IMR-90 (cell line): Measurements from ENCODE around the gene LRRK2. TPM values are rescaled to one million over a fixed set of nuclear protein-coding genes. Genes with fewer than 3 reads are reported as not detected.

Experiments used
- ATAC-seq: fragments of 200-7000 bp; cut with Tn5 transposase; 2 replicates; pipeline ENCODE4 v1.9.1; 2020; ENCODE audit warnings: low read depth, mild to moderate bottlenecking, moderate library complexity
- BruUV-seq: library from RNA; stranded (reverse); fragments of 400-500 nt; replicated peaks from 2 replicates; lab custom pipeline; 2021; lab: Mats Ljungman, UMichigan
- CTCF ChIA-PET: fragments of 300-600 bp; formaldehyde crosslinking; extraction: SDS; loops from one replicate; lab custom pipeline; 2021; ENCODE audit warnings: antibody characterized with exemption; lab: Yijun Ruan, JAX
- POLR2A ChIA-PET: fragments of 300-600 bp; sonication (Branson Sonifier 250); formaldehyde crosslinking; loops from one replicate; lab custom pipeline; 2022; ENCODE audit warnings: antibody characterized with exemption; ENCODE audit not compliant: unreplicated experiment; lab: Charles Lee
- DNase-seq: peaks from one replicate; pipeline ENCODE4 v3.0.0; 2013
- H2AFZ ChIP-seq: replicated peaks from 2 replicates; pipeline ENCODE3; 2013; ENCODE audit warnings: low read length, mild to moderate bottlenecking; ENCODE audit not compliant: poor library complexity
- H2AK5ac ChIP-seq: 2 replicates; pipeline ENCODE4 v1.6.1; 2013; ENCODE audit warnings: low read depth, low read length, inconsistent platforms
- H2AK9ac ChIP-seq: replicated peaks from 2 replicates; pipeline ENCODE3; 2013; ENCODE audit warnings: mild to moderate bottlenecking, low read depth, low read length, moderate library complexity; ENCODE audit not compliant: poor library complexity
- H2BK120ac ChIP-seq: 2 replicates; pipeline ENCODE4 v1.6.1; 2013; ENCODE audit warnings: low read depth, low read length, inconsistent platforms
- H2BK15ac ChIP-seq: 3 replicates; pipeline ENCODE4 v1.6.1; 2013; ENCODE audit warnings: low read depth, low read length, inconsistent platforms
- H2BK20ac ChIP-seq: 2 replicates; pipeline ENCODE4 v1.6.1; 2013; ENCODE audit warnings: low read depth, mild to moderate bottlenecking, inconsistent platforms, low read length, moderate library complexity
- H2BK5ac ChIP-seq: 2 replicates; pipeline ENCODE4 v1.6.1; 2013; ENCODE audit warnings: mild to moderate bottlenecking, low read depth, low read length, inconsistent platforms; ENCODE audit not compliant: poor library complexity, severe bottlenecking
- H3K14ac ChIP-seq: replicated peaks from 2 replicates; pipeline ENCODE4 v1.6.1; 2013; ENCODE audit warnings: low read depth, low read length, inconsistent platforms
- H3K18ac ChIP-seq: 2 replicates; pipeline ENCODE4 v1.6.1; 2013; ENCODE audit warnings: low read depth, low read length, control low read depth
- H3K23ac ChIP-seq: 2 replicates; pipeline ENCODE4 v1.6.1; 2013; ENCODE audit warnings: low read depth, low read length, inconsistent platforms
- H3K27ac ChIP-seq: 2 replicates; pipeline ENCODE4 v1.5.1; 2013; ENCODE audit warnings: mild to moderate bottlenecking, control low read depth, low read length; ENCODE audit not compliant: insufficient read depth
- H3K27me3 ChIP-seq: 2 replicates; pipeline ENCODE4 v1.6.1; 2013; ENCODE audit warnings: low read length; ENCODE audit not compliant: control insufficient read depth, insufficient read depth
- H3K36me3 ChIP-seq: 2 replicates; pipeline ENCODE4 v1.6.1; 2013; ENCODE audit warnings: low read length, mixed read lengths; ENCODE audit not compliant: control insufficient read depth, insufficient read depth
- H3K4ac ChIP-seq: 2 replicates; pipeline ENCODE4 v1.6.1; 2013; ENCODE audit warnings: low read depth, low read length, inconsistent platforms
- H3K4me1 ChIP-seq: 2 replicates; pipeline ENCODE4 v1.6.1; 2013; ENCODE audit warnings: low read length, mixed read lengths; ENCODE audit not compliant: control insufficient read depth, insufficient read depth
- H3K4me2 ChIP-seq: 2 replicates; pipeline ENCODE4 v1.6.1; 2013; ENCODE audit warnings: low read depth, mild to moderate bottlenecking, control low read depth, low read length, moderate library complexity
- H3K4me3 ChIP-seq: 2 replicates; pipeline ENCODE4 v1.5.1; 2013; ENCODE audit warnings: low read depth, mild to moderate bottlenecking, control low read depth, low read length, moderate library complexity; ENCODE audit not compliant: insufficient read depth
- H3K56ac ChIP-seq: 2 replicates; pipeline ENCODE4 v1.6.1; 2013; ENCODE audit warnings: low read length, inconsistent platforms; ENCODE audit not compliant: insufficient read depth; ENCODE audit errors: extremely low read depth
- H3K79me1 ChIP-seq, 2 experiments: 2 replicates each; pipeline ENCODE4 v1.6.1; 2013; ENCODE audit warnings: low read length in 2 of 2, inconsistent platforms in 1 of 2, low read depth in 1 of 2
- H3K9ac ChIP-seq: 2 replicates; pipeline ENCODE4 v1.6.1; 2013; ENCODE audit warnings: low read depth, low read length, control low read depth
- H3K9me1 ChIP-seq: 2 replicates; pipeline ENCODE4 v1.6.1; 2013; ENCODE audit warnings: low read length, inconsistent platforms; ENCODE audit not compliant: insufficient read depth
- H3K9me3 ChIP-seq: 2 replicates; pipeline ENCODE4 v1.6.1; 2013; ENCODE audit warnings: low read length; ENCODE audit not compliant: control insufficient read depth, insufficient read depth
- H4K20me1 ChIP-seq: 2 replicates; pipeline ENCODE4 v1.6.1; 2013; ENCODE audit warnings: low read length, inconsistent platforms; ENCODE audit not compliant: insufficient read depth
- H4K5ac ChIP-seq: 2 replicates; pipeline ENCODE4 v1.6.1; 2013; ENCODE audit warnings: mild to moderate bottlenecking, low read depth, low read length, control low read depth
- H4K8ac ChIP-seq, 2 experiments: 2 replicates each; pipeline ENCODE4 v1.6.1; 2013; ENCODE audit warnings: low read depth in 2 of 2, low read length in 2 of 2, control low read depth in 1 of 2, inconsistent platforms in 1 of 2
- H4K91ac ChIP-seq: 2 replicates; pipeline ENCODE4 v1.6.1; 2013; ENCODE audit warnings: low read depth, low read length, inconsistent platforms; ENCODE audit not compliant: insufficient read depth
- MXI1 ChIP-seq: IDR thresholded peaks from 2 replicates; pipeline ENCODE4 v1.6.1; 2012; ENCODE audit warnings: low read depth, mild to moderate bottlenecking, low read length, moderate library complexity, borderline replicate concordance
- WGBS, 2 experiments: methylation state at CpG; one replicate each; pipeline versions ENCODE4 v1.1.5 to v1.1.7; 2013; ENCODE audit warnings: missing lambda C conversion rate in 2 of 2; ENCODE audit not compliant: insufficient read length in 1 of 2; ENCODE audit errors: extremely low coverage in 2 of 2; 5-methylcytosine and 5-hydroxymethylcytosine counted together
- dilution Hi-C: fragments of 300-500 bp; cut with HindIII; formaldehyde crosslinking; loops from one replicate; pipeline ENCODE4 v1.14.3; 2018; ENCODE audit warnings: low sequenced_read_pairs; ENCODE audit not compliant: unreplicated experiment
- in situ Hi-C: fragments of 300-500 bp; cut with MboI; formaldehyde crosslinking; loops from 3 replicates; pipeline ENCODE4 v1.14.3; 2019; ENCODE audit warnings: low sequenced_read_pairs, inconsistent platforms, mixed read lengths
- intact Hi-C: fragments of 100-400 bp; cut with micrococcal nuclease; formaldehyde crosslinking; loops from 2 replicates; pipeline ENCODE4 v1.10.0; 2022
- polyA plus RNA-seq, 3 experiments: library from polyadenylated mRNA; depleted of rRNA; stranded (reverse); fragments of >200 nt; gene quantifications; 2 replicates each; pipeline ENCODE4 v1.2.3, GENCODE V29; 2012; ENCODE audit warnings: low replicate concordance in 1 of 3
- total RNA-seq: library from RNA; depleted of rRNA; stranded (reverse); fragments of >200 nt; gene quantifications from 2 replicates; pipeline ENCODE4 v1.2.3, GENCODE V29; 2012
- TF ChIP-seq, protein P1 (sequence below): fragments of 150-350 bp; IDR thresholded peaks from 2 replicates; pipeline ENCODE4 v1.6.1; 2016; ENCODE audit warnings: low read depth, mild to moderate bottlenecking, low read length, moderate library complexity, borderline replicate concordance

The LRRK2 gene
- total and polyA plus RNA-seq, 2 of the 4 experiments (the other 2 are of a cell fraction) = 0.17 to 0.54 TPM

GRCh38 chr12:40376533-40377267, 151.9 kb downstream of the LRRK2 start:
- no peak overlapping the region for H2BK120ac ChIP-seq
- no peaks in the 10 kb centered on the region for H4K20me1 ChIP-seq
- no peak overlapping the region for H3K27ac ChIP-seq
- H4K5ac ChIP-seq = no peak overlapping the region
- dilution Hi-C loops = no loop called here
- in situ Hi-C loops = no loop called here
- H3K4me2 ChIP-seq = no peak overlapping the region
- no peaks in the 10 kb centered on the region for H3K9me1 ChIP-seq
- H2BK5ac ChIP-seq = no peak overlapping the region
- no peak overlapping the region for H3K14ac ChIP-seq
- H3K36me3 ChIP-seq = no peaks in the 10 kb centered on the region
- no peaks in the 10 kb centered on the region for H3K4me1 ChIP-seq
- BruUV-seq = no TSS peak
- no peak overlapping the region for H2AK9ac ChIP-seq
- TF ChIP-seq MXI1 = no peak
- TF ChIP-seq, protein P1, sequence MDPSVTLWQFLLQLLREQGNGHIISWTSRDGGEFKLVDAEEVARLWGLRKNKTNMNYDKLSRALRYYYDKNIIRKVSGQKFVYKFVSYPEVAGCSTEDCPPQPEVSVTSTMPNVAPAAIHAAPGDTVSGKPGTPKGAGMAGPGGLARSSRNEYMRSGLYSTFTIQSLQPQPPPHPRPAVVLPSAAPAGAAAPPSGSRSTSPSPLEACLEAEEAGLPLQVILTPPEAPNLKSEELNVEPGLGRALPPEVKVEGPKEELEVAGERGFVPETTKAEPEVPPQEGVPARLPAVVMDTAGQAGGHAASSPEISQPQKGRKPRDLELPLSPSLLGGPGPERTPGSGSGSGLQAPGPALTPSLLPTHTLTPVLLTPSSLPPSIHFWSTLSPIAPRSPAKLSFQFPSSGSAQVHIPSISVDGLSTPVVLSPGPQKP = no peak
- no peak overlapping the region for H4K91ac ChIP-seq
- H2AK5ac ChIP-seq = no peak overlapping the region
- H3K4me3 ChIP-seq = no peak overlapping the region
- intact Hi-C loops = no loop called here
- no peak overlapping the region for H3K23ac ChIP-seq
- no peaks in the 10 kb centered on the region for H3K9me3 ChIP-seq
- H2AFZ ChIP-seq = no peak overlapping the region
- H4K8ac ChIP-seq = no peak overlapping the region
- no peak overlapping the region for H3K9ac ChIP-seq
- no peak overlapping the region for H2BK15ac ChIP-seq
- ATAC-seq = no peak
- H3K56ac ChIP-seq = no peak overlapping the region
- H3K27me3 ChIP-seq = no peaks in the 10 kb centered on the region
- no peak overlapping the region for H3K18ac ChIP-seq
- no peak overlapping the region for H3K4ac ChIP-seq
- H3K79me1 ChIP-seq = no peaks in the 10 kb centered on the region
- no peak overlapping the region for H2BK20ac ChIP-seq
- ChIA-PET POLR2A (no interaction called here), CTCF (no interaction called here)
- no peak for DNase-seq
- no CpG with 5 or more reads among the region's 5 CpGs for WGBS, 2 experiments
